SK-N-SH (cell line): Measurements from ENCODE around the gene TRPM6. TPM values are rescaled to one million over a fixed set of nuclear protein-coding genes. Genes with fewer than 3 reads are reported as not detected.

ENCODE experiments used
- CTCF ChIA-PET: fragments of 300-600, 350-600 bp; formaldehyde crosslinking; extraction: SDS; loops from one replicate; lab custom pipeline; 2021; lab: Yijun Ruan, JAX
- POLR2A ChIA-PET: fragments of 350-600 bp; sonication (Branson Sonifier 250); formaldehyde crosslinking; extraction: SDS; loops from one replicate; lab custom pipeline; 2020; ENCODE audit warnings: antibody characterized with exemption, inconsistent platforms; lab: Yijun Ruan, JAX
- DNase-seq: peaks from one replicate; pipeline ENCODE4 v3.0.0; 2012
- H2AFZ ChIP-seq: fragments of 200-600 bp; sonication (generic); 2 replicates; pipeline ENCODE4 v1.8.1; 2016; ENCODE audit warnings: antibody characterized with exemption, mild to moderate bottlenecking, low read depth
- H3F3A ChIP-seq: fragments of 200-600 bp; sonication (generic); replicated peaks from 2 replicates; pipeline ENCODE3; 2016; ENCODE audit warnings: antibody characterized with exemption, mild to moderate bottlenecking; ENCODE audit not compliant: insufficient read depth
- H3K27ac ChIP-seq, 2 experiments: fragments of 200-500 bp in 1 of 2; fragments of 200-600 bp in 1 of 2; sonication (Bioruptor generic) in 1 of 2; sonication (generic), shearing (Covaris generic) in 1 of 2; 2 replicates each; pipeline versions ENCODE4 v1.5.1 to v1.6.1; 2014 to 2016; ENCODE audit warnings: low read depth in 2 of 2, inconsistent platforms in 1 of 2, low read length in 1 of 2, mild to moderate bottlenecking in 1 of 2, mixed read lengths in 1 of 2
- H3K27me3 ChIP-seq: fragments of 200-600 bp; sonication (generic), shearing (Covaris generic); 2 replicates; pipeline ENCODE4 v1.6.1; 2016; ENCODE audit warnings: mixed run types; ENCODE audit not compliant: insufficient read depth
- H3K36me3 ChIP-seq, 2 experiments: fragments of 200-500 bp in 1 of 2; fragments of 200-600 bp in 1 of 2; sonication (Bioruptor generic) in 1 of 2; sonication (generic) in 1 of 2; replicated peaks in 1 of 2; 2 replicates each; pipeline versions ENCODE3 to v1.5.1; 2014 to 2016; ENCODE audit warnings: low read length in 1 of 2, mild to moderate bottlenecking in 1 of 2; ENCODE audit not compliant: insufficient read depth in 2 of 2, control insufficient read depth in 1 of 2
- H3K4me1 ChIP-seq, 2 experiments: fragments of 200-500 bp in 1 of 2; fragments of 200-600 bp in 1 of 2; sonication (Bioruptor generic) in 1 of 2; sonication (generic), shearing (Covaris generic) in 1 of 2; 2 replicates each; pipeline versions ENCODE4 v1.5.1 to v1.6.1; 2014 to 2016; ENCODE audit warnings: low read depth in 1 of 2, low read length in 1 of 2, mixed run types in 1 of 2; ENCODE audit not compliant: insufficient read depth in 2 of 2, control insufficient read depth in 1 of 2
- H3K4me2 ChIP-seq: fragments of 200-600 bp; sonication (generic), shearing (Covaris generic); 2 replicates; pipeline ENCODE4 v1.6.1; 2017; ENCODE audit warnings: mixed run types
- H3K4me3 ChIP-seq, 2 experiments: fragments of 200-500 bp in 1 of 2; fragments of 200-600 bp in 1 of 2; sonication (Bioruptor generic) in 1 of 2; sonication (generic), shearing (Covaris generic) in 1 of 2; 2 replicates each; pipeline versions ENCODE4 v1.5.1 to v1.8.1; 2014 to 2016; ENCODE audit warnings: low read depth in 2 of 2, inconsistent platforms in 1 of 2, low read length in 1 of 2, mild to moderate bottlenecking in 1 of 2, mixed read lengths in 1 of 2, moderate library complexity in 1 of 2
- H3K79me2 ChIP-seq: fragments of 200-600 bp; sonication (generic); 2 replicates; pipeline ENCODE4 v1.8.1; 2017; ENCODE audit warnings: mild to moderate bottlenecking; ENCODE audit not compliant: insufficient read depth
- H3K9ac ChIP-seq: fragments of 200-600 bp; sonication (generic); 2 replicates; pipeline ENCODE4 v1.6.1; 2017; ENCODE audit warnings: mixed run types
- H3K9me2 ChIP-seq: fragments of 200-600 bp; sonication (generic); 2 replicates; pipeline ENCODE4 v1.6.1; 2017; ENCODE audit warnings: mixed run types
- H3K9me3 ChIP-seq: fragments of 200-600 bp; sonication (generic); 2 replicates; pipeline ENCODE4 v1.6.1; 2017; ENCODE audit warnings: mixed run types, mild to moderate bottlenecking, moderate library complexity
- H4K20me1 ChIP-seq: fragments of 200-600 bp; sonication (generic); 2 replicates; pipeline ENCODE4 v1.6.1; 2017; ENCODE audit warnings: mild to moderate bottlenecking, mixed run types; ENCODE audit not compliant: insufficient read depth
- ELF1 ChIP-seq: IDR thresholded peaks from 2 replicates; pipeline ENCODE4 v1.4.0; 2012
- EP300 ChIP-seq, 2 experiments: IDR thresholded peaks; 2 replicates each; pipeline versions ENCODE4 v1.4.0 to v1.6.1; 2012; ENCODE audit warnings: borderline replicate concordance in 1 of 2, low read depth in 1 of 2, low read length in 1 of 2
- FOSL2 ChIP-seq: IDR thresholded peaks from 2 replicates; pipeline ENCODE4 v1.4.0; 2012; ENCODE audit warnings: low read depth, mild to moderate bottlenecking, moderate library complexity, borderline replicate concordance
- FOXJ3 ChIP-seq: sonication (generic); formaldehyde crosslinking; IDR thresholded peaks from 2 replicates; pipeline ENCODE4 v1.5.1; 2020; ENCODE audit warnings: mild to moderate bottlenecking, missing genetic modification reagents
- FOXM1 ChIP-seq: IDR thresholded peaks from 2 replicates; pipeline ENCODE4 v1.4.0; 2012; ENCODE audit warnings: low read depth, mild to moderate bottlenecking
- GABPA ChIP-seq: IDR thresholded peaks from 2 replicates; pipeline ENCODE4 v1.4.0; 2012; ENCODE audit warnings: low read depth, mild to moderate bottlenecking
- JUND ChIP-seq: IDR thresholded peaks from 2 replicates; pipeline ENCODE4 v1.4.0; 2012
- MAX ChIP-seq: IDR thresholded peaks from 2 replicates; pipeline ENCODE4 v1.4.0; 2012; ENCODE audit warnings: low read depth
- PBX3 ChIP-seq: IDR thresholded peaks from 2 replicates; pipeline ENCODE4; 2012
- RAD21 ChIP-seq: IDR thresholded peaks from 2 replicates; pipeline ENCODE4 v1.6.1; 2012; ENCODE audit warnings: mild to moderate bottlenecking, low read length
- RCOR1 ChIP-seq: fragments of 150-350 bp; IDR thresholded peaks from 2 replicates; pipeline ENCODE4 v1.6.1; 2017; ENCODE audit warnings: antibody characterized with exemption, low read length
- RXRA ChIP-seq: IDR thresholded peaks from 2 replicates; pipeline ENCODE4 v1.4.0; 2012; ENCODE audit warnings: low read depth, mild to moderate bottlenecking, borderline replicate concordance
- SMC3 ChIP-seq: IDR thresholded peaks from 2 replicates; pipeline ENCODE4 v1.6.1; 2012; ENCODE audit warnings: low read depth, low read length, improper control_type of control experiment
- TAF1 ChIP-seq: IDR thresholded peaks from 2 replicates; pipeline ENCODE4 v1.6.1; 2012; ENCODE audit warnings: low read depth, mild to moderate bottlenecking, low read length, moderate library complexity, borderline replicate concordance
- TCF12 ChIP-seq: IDR thresholded peaks from 2 replicates; pipeline ENCODE4 v1.4.0; 2012
- TEAD4 ChIP-seq: IDR thresholded peaks from 2 replicates; pipeline ENCODE4 v1.4.0; 2012; ENCODE audit warnings: mild to moderate bottlenecking, borderline replicate concordance; ENCODE audit not compliant: insufficient read depth
- USF2 ChIP-seq: fragments of 150-350 bp; IDR thresholded peaks from 2 replicates; pipeline ENCODE4 v1.6.1; 2017; ENCODE audit warnings: antibody characterized with exemption, low read length, low read depth, borderline replicate concordance
- ZBTB33 ChIP-seq: IDR thresholded peaks from 2 replicates; pipeline ENCODE4 v1.4.0; 2012; ENCODE audit warnings: low read depth, borderline replicate concordance
- WGBS: methylation state at CpG from one replicate; pipeline ENCODE4 v1.1.6; 2017; ENCODE audit warnings: low lambda C conversion rate; 5-methylcytosine and 5-hydroxymethylcytosine counted together
- polyA plus RNA-seq, 3 experiments: library from polyadenylated mRNA; depleted of rRNA; stranded (reverse); fragments of >200 nt; gene quantifications; 2 replicates each; pipeline ENCODE4 v1.2.3, GENCODE V29; 2012

The TRPM6 gene
- polyA plus RNA-seq, 1 of the 3 experiments (the other 2 are of a cell fraction): 0.03 TPM

- no peak overlapping the region for H3K4me2 ChIP-seq
- no peaks in the 10 kb centered on the region for H3K9me2 ChIP-seq
- WGBS: 15% methylated on average over 2 of the region's 2 CpGs
- H2AFZ ChIP-seq: no peak overlapping the region
- H4K20me1 ChIP-seq: no peaks in the 10 kb centered on the region
- CTCF ChIA-PET: interaction anchor here (1.1 kb wide), 1 partner anchor 24 kb away, joined by 3 read pairs; no protein-coding TSS in a partner anchor
- DNase-seq: no peak
- H3K4me3 ChIP-seq: no peak overlapping the region
- no peaks in the 10 kb centered on the region for H3K36me3 ChIP-seq
- POLR2A ChIA-PET: no interaction called here
- H3K27me3 ChIP-seq: no peaks in the 10 kb centered on the region; the same call in 1 of the 2 replicates
- H3K9ac ChIP-seq: no peak overlapping the region
- TF ChIP-seq RXRA (no peak), RCOR1 (no peak), USF2 (no peak), FOXJ3 (no peak), EP300 (IDR thresholded peaks at IDR 0.05; ENCODE audit: borderline replicate concordance in 1 of 2, low read depth in 1 of 2, low read length in 1 of 2) (no peak), FOXM1 (no peak), JUND (no peak), MAX (no peak), TAF1 (no peak), ZBTB33 (no peak), RAD21 (no peak), ELF1 (no peak), GABPA (no peak), PBX3 (no peak), FOSL2 (no peak), TCF12 (no peak), SMC3 (no peak), TEAD4 (no peak)
- TF ChIP-seq, all 33 proteins: peak for 0
- no peaks in the 10 kb centered on the region for H3K9me3 ChIP-seq
- no peaks in the 10 kb centered on the region for H3K79me2 ChIP-seq
- H3F3A ChIP-seq: no peaks in the 10 kb centered on the region
- no peaks in the 10 kb centered on the region for H3K4me1 ChIP-seq
- no peak overlapping the region for H3K27ac ChIP-seq
These were observed 77.5 kb downstream of the TRPM6 start for GRCh38 chr9:74810200-74810599.
